Astrocyte (in vitro differentiated cells and primary cell): ENCODE measurements around the gene GRHL1. TPM values are rescaled to one million over a fixed set of nuclear protein-coding genes. Genes with fewer than 3 reads are reported as not detected.

ENCODE experiments used
- DNase-seq: peaks from one replicate; pipeline ENCODE4 v3.0.0-alpha.2; 2010; ENCODE audit warnings: low read depth
- FAIRE-seq: peaks from 2 replicates; lab custom pipeline; 2011; peaks lifted over from hg19 to GRCh38; lab: Jason Lieb, UNC
- H2AFZ ChIP-seq: 2 replicates; pipeline ENCODE4 v1.6.0; 2012; ENCODE audit warnings: low read depth, low read length, inconsistent platforms
- H3K27ac ChIP-seq: 2 replicates; pipeline ENCODE4 v1.5.1; 2011; ENCODE audit warnings: low read depth, low read length, inconsistent platforms
- H3K27me3 ChIP-seq: 2 replicates; pipeline ENCODE4 v1.6.0; 2011; ENCODE audit warnings: low read length, inconsistent platforms; ENCODE audit not compliant: insufficient read depth
- H3K36me3 ChIP-seq: 2 replicates; pipeline ENCODE4 v1.5.1; 2011; ENCODE audit warnings: low read length, inconsistent platforms; ENCODE audit not compliant: insufficient read depth
- H3K4me1 ChIP-seq: 2 replicates; pipeline ENCODE4 v1.5.1; 2011; ENCODE audit warnings: low read length, inconsistent platforms; ENCODE audit not compliant: insufficient read depth
- H3K4me2 ChIP-seq: 2 replicates; pipeline ENCODE4 v1.6.0; 2012; ENCODE audit warnings: low read length, inconsistent platforms
- H3K4me3 ChIP-seq: 2 replicates; pipeline ENCODE4 v1.5.1; 2011; ENCODE audit warnings: low read depth, mild to moderate bottlenecking, low read length, inconsistent platforms; ENCODE audit not compliant: insufficient read depth
- H3K79me2 ChIP-seq: 2 replicates; pipeline ENCODE4 v1.6.0; 2012; ENCODE audit warnings: mild to moderate bottlenecking, low read length, inconsistent platforms; ENCODE audit not compliant: insufficient read depth
- H3K9ac ChIP-seq: 2 replicates; pipeline ENCODE4 v1.6.0; 2012; ENCODE audit warnings: mild to moderate bottlenecking, low read length, inconsistent platforms
- H3K9me3 ChIP-seq: 2 replicates; pipeline ENCODE4 v1.5.1; 2012; ENCODE audit warnings: low read depth, mild to moderate bottlenecking, low read length, inconsistent platforms; ENCODE audit not compliant: insufficient read depth
- H4K20me1 ChIP-seq: 2 replicates; pipeline ENCODE4 v1.6.0; 2012; ENCODE audit warnings: low read length, inconsistent platforms; ENCODE audit not compliant: insufficient read depth
- H3K27ac Mint-ChIP-seq: one replicate; pipeline ENCODE4 v1.8.0; 2021; ENCODE audit warnings: mild to moderate bottlenecking, mixed read lengths; ENCODE audit not compliant: unreplicated experiment
- H3K27me3 Mint-ChIP-seq: one replicate; pipeline ENCODE4 v1.8.0; 2021; ENCODE audit warnings: low read depth, mixed read lengths; ENCODE audit not compliant: unreplicated experiment
- H3K36me3 Mint-ChIP-seq: one replicate; pipeline ENCODE4 v1.8.0; 2021; ENCODE audit warnings: low read depth, mixed read lengths; ENCODE audit not compliant: unreplicated experiment
- H3K4me1 Mint-ChIP-seq: one replicate; pipeline ENCODE4 v1.8.0; 2021; ENCODE audit warnings: low read depth, mixed read lengths; ENCODE audit not compliant: unreplicated experiment
- H3K4me3 Mint-ChIP-seq: one replicate; pipeline ENCODE4 v1.8.0; 2021; ENCODE audit warnings: mild to moderate bottlenecking, moderate library complexity, mixed read lengths; ENCODE audit not compliant: unreplicated experiment
- H3K9me3 Mint-ChIP-seq: one replicate; pipeline ENCODE4 v1.8.0; 2021; ENCODE audit warnings: mild to moderate bottlenecking, mixed read lengths; ENCODE audit not compliant: unreplicated experiment
- EZH2 ChIP-seq: IDR thresholded peaks from 2 replicates; pipeline ENCODE4 v1.6.1; 2012; ENCODE audit warnings: mild to moderate bottlenecking, low read length, inconsistent platforms; ENCODE audit not compliant: insufficient read depth
- total RNA-seq: library from RNA; stranded (reverse); gene quantifications from 2 replicates; pipeline ENCODE4 v1.2.1, GENCODE V29; 2021
- TF ChIP-seq, protein P1 (sequence below): IDR thresholded peaks from 2 replicates; pipeline ENCODE4 v1.5.1; 2011; ENCODE audit warnings: low read depth, mild to moderate bottlenecking, inconsistent platforms, low read length, moderate library complexity; ENCODE audit not compliant: insufficient read depth

GRHL1 gene
- total RNA-seq, 1 donor from 2014 or later, result 4.1 TPM

GRCh38 chr2:9959262-9959661 is 7.8 kb downstream of the GRHL1 start:
- Mint-ChIP-seq H3K4me3 (no peak overlapping the region), H3K4me1 (no peaks in the 10 kb centered on the region), H3K36me3 (no peaks in the 10 kb centered on the region), H3K27ac (no peak overlapping the region), H3K27me3 (no peaks in the 10 kb centered on the region), H3K9me3 (no peaks in the 10 kb centered on the region)
- H3K27me3 ChIP-seq, result peaks cover 8% of the 10 kb centered on the region
- H3K9me3 ChIP-seq, result no peaks in the 10 kb centered on the region
- H3K4me1 ChIP-seq, result no peaks in the 10 kb centered on the region
- H3K79me2 ChIP-seq, result no peaks in the 10 kb centered on the region
- H3K4me3 ChIP-seq, result no peak overlapping the region
- H3K27ac ChIP-seq, result no peak overlapping the region
- no peak overlapping the region for H2AFZ ChIP-seq
- TF ChIP-seq, protein P1, sequence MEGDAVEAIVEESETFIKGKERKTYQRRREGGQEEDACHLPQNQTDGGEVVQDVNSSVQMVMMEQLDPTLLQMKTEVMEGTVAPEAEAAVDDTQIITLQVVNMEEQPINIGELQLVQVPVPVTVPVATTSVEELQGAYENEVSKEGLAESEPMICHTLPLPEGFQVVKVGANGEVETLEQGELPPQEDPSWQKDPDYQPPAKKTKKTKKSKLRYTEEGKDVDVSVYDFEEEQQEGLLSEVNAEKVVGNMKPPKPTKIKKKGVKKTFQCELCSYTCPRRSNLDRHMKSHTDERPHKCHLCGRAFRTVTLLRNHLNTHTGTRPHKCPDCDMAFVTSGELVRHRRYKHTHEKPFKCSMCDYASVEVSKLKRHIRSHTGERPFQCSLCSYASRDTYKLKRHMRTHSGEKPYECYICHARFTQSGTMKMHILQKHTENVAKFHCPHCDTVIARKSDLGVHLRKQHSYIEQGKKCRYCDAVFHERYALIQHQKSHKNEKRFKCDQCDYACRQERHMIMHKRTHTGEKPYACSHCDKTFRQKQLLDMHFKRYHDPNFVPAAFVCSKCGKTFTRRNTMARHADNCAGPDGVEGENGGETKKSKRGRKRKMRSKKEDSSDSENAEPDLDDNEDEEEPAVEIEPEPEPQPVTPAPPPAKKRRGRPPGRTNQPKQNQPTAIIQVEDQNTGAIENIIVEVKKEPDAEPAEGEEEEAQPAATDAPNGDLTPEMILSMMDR, result no peak
- DNase-seq (no peak), FAIRE-seq (no peak)
- no peak overlapping the region for H3K4me2 ChIP-seq
- no peaks in the 10 kb centered on the region for H4K20me1 ChIP-seq
- H3K36me3 ChIP-seq, result no peaks in the 10 kb centered on the region
- H3K9ac ChIP-seq, result no peak overlapping the region

DNA sequence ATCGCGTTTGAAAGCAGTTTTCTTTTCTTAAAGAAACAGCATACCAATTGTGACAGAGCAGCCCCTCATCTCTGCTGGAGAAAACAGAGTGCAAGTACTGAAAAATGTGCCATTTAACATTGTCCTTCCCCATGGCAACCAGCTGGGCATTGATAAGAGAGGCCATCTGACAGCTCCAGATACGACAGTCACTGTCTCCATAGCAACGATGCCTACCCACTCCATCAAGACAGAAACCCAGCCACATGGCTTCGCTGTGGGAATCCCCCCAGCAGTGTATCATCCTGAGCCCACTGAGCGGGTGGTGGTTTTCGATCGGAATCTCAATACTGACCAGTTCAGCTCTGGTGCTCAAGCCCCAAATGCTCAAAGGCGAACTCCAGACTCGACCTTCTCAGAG is 9.5 kb downstream of the GRHL1 start:
- Histone ChIP-seq H3K4me3 (no peak overlapping the region), H3K79me2 (no peaks in the 10 kb centered on the region), H3K27ac (no peak overlapping the region), H3K27me3 (peaks cover 4% of the 10 kb centered on the region), H3K9ac (no peak overlapping the region), H3K9me3 (no peaks in the 10 kb centered on the region), H3K4me2 (no peak overlapping the region), H3K36me3 (no peaks in the 10 kb centered on the region), H3K4me1 (no peaks in the 10 kb centered on the region), H2AFZ (no peak overlapping the region), H4K20me1 (no peaks in the 10 kb centered on the region)
- H3K27me3 Mint-ChIP-seq, result no peaks in the 10 kb centered on the region
- H3K4me3 Mint-ChIP-seq, result no peak overlapping the region
- DNase-seq, result no peak
- H3K27ac Mint-ChIP-seq, result no peak overlapping the region
- TF ChIP-seq, protein P1, result no peak
- no peaks in the 10 kb centered on the region for H3K4me1 Mint-ChIP-seq
- FAIRE-seq, result no peak
- no peaks in the 10 kb centered on the region for H3K36me3 Mint-ChIP-seq
- no peaks in the 10 kb centered on the region for H3K9me3 Mint-ChIP-seq

DNA sequence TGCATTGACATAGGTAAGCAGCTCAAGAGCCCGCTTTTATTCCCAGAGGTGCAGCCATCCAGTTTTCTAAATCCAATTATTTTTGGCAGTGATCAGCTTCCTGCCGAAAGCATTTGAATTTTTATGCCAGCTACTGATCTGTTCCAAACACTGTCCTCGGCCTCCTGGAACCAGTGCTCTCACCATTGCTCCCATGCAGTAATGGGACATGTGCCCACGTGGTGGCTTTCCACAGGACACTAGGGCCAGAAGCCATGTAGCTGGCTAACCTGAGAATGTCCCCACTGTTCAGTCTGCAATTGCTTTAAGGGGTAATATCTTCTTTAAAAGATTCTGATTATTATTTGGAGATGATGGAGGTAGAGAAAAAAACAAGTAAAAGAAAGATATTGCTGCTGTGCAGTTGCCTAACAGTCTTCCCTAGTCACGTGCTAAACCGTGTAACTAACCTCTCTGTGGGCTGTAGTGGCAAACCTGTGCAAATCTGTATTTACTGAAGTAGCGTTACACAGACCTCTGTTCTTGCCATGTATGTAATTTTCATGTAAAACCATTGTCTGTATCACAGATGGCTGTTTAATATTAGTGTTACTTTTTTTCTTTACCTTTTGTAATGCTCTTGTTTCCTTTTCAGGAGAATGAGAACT is 13.0 kb downstream of the GRHL1 start:
- Histone ChIP-seq H3K4me3 (no peak overlapping the region), H4K20me1 (no peaks in the 10 kb centered on the region), H3K9ac (no peak overlapping the region), H3K4me2 (no peak overlapping the region), H3K79me2 (no peaks in the 10 kb centered on the region), H3K36me3 (no peaks in the 10 kb centered on the region), H3K9me3 (no peaks in the 10 kb centered on the region), H3K27me3 (no peaks in the 10 kb centered on the region), H3K27ac (no peak overlapping the region), H3K4me1 (no peaks in the 10 kb centered on the region), H2AFZ (no peak overlapping the region)
- FAIRE-seq, result no peak
- Mint-ChIP-seq H3K9me3 (no peaks in the 10 kb centered on the region), H3K36me3 (no peaks in the 10 kb centered on the region), H3K4me1 (peaks cover 3% of the 10 kb centered on the region), H3K4me3 (no peak overlapping the region), H3K27me3 (no peaks in the 10 kb centered on the region), H3K27ac (no peak overlapping the region)
- TF ChIP-seq EZH2, result no peak
- TF ChIP-seq, protein P1, result no peak
- DNase-seq, result no peak
